Measurements from ENCODE around the gene EP400.

Gene EP400

GRCh38 chr12:131987552-131987951, 37.8 kb downstream of the EP400 start:
- no peak for DNase-seq

- DNase-seq, result no peak
Measured at GRCh38 chr12:131988054-131988796, 38.5 kb downstream of the EP400 start.

- DNase-seq, result no peak
Measured at GRCh38 chr12:131989021-131989420, 39.3 kb downstream of the EP400 start.

GRCh38 chr12:131990066-131990979, 40.6 kb downstream of the EP400 start:
- DNase-seq, result no peak

GRCh38 chr12:131990980-131991305, 41.2 kb downstream of the EP400 start:
- DNase-seq, result no peak

GRCh38 chr12:131991816-131992430, 42.2 kb downstream of the EP400 start:
- DNase-seq, result no peak

- DNase-seq, result no peak
Measured at GRCh38 chr12:131994589-131994988, 44.8 kb downstream of the EP400 start.

GRCh38 chr12:132000286-132000872, 50.6 kb downstream of the EP400 start:
- no peak for DNase-seq

- DNase-seq, result no peak
Measured at GRCh38 chr12:132003846-132004245, 54.1 kb downstream of the EP400 start.

- DNase-seq, result no peak
Measured at GRCh38 chr12:132004946-132005345, 55.2 kb downstream of the EP400 start.

- no peak for DNase-seq
Measured at GRCh38 chr12:132006056-132006680, 56.4 kb downstream of the EP400 start.

- DNase-seq, result no peak
Measured at GRCh38 chr12:132007041-132007440, 57.3 kb downstream of the EP400 start.

GRCh38 chr12:132009336-132009859, 59.7 kb downstream of the EP400 start:
- DNase-seq, result no peak

GRCh38 chr12:132012919-132013568, 63.3 kb downstream of the EP400 start:
- no peak for DNase-seq

GRCh38 chr12:132014092-132014914, 64.6 kb downstream of the EP400 start:
- no peak for DNase-seq

- DNase-seq, result no peak
Measured at GRCh38 chr12:132014915-132015280, 65.2 kb downstream of the EP400 start.

- DNase-seq, result no peak
Measured at GRCh38 chr12:132015686-132016430, 66.1 kb downstream of the EP400 start.

GRCh38 chr12:132018193-132018916, 68.6 kb downstream of the EP400 start:
- no peak for DNase-seq

GRCh38 chr12:132019891-132020290, 70.1 kb downstream of the EP400 start:
- DNase-seq, result no peak

- DNase-seq, result no peak
Measured at GRCh38 chr12:132020292-132020691, 70.5 kb downstream of the EP400 start.

Data from stimulated activated CD4-positive, alpha-beta T cell treated with anti-CD3 and anti-CD28 coated beads, Interleukin-4, amount 100 ng/mL, for 24 hours (primary cell).